ENCODE results near the gene TFPI2.

DNA sequence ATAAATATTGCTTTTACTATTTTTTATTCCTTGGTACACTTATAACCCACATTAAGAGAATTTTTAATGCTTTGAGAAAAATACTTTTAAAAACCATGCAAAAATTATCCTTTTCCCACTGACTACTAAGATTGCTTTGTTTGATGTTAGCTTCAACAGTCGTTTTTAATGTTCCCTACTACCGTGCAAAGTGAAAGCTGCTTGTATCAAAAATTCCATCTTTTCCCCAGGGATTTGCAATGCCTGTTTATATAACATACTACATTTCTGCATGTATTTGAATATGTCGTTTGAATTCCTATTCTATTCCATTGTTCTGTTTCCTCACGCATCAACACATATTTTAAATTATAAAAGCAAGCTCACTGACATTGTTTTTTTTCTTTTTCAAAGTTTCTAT is 54.4 kb downstream of the TFPI2 start:
- TF ChIP-seq POLR2AphosphoS5 (IDR thresholded peaks at IDR 0.05; ENCODE audit: low read depth, low read length) (no peak), POLR2A (IDR thresholded peaks at IDR 0.05; ENCODE audit: low read depth, low read length) (no peak), SPI1 (IDR thresholded peaks at IDR 0.05; ENCODE audit: low read depth, low read length) (no peak)

Data from GM12891 (cell line).